ENCODE results near the gene SUSD3. TPM values are rescaled to one million over a fixed set of nuclear protein-coding genes. Genes with fewer than 3 reads are reported as not detected.
A peak's percentile ranks its signal among the peaks of the same experiment; 100 is the strongest.

Gene SUSD3
- total RNA-seq, 1 experiment from 2014 or later, result not detected

GRCh38 chr9:93035821-93036351 is 22.6 kb upstream of the SUSD3 start:
- no peak overlapping the region for H3K4me3 ChIP-seq
- H3K27me3 ChIP-seq, result no peaks in the 10 kb centered on the region; the same call in 1 of the 2 replicates
- no peaks in the 10 kb centered on the region for H3K9me3 ChIP-seq (replicated peaks)
- H3K36me3 ChIP-seq, result no peaks in the 10 kb centered on the region
- peaks cover 13% of the 10 kb centered on the region for H3K4me1 ChIP-seq
- no peak overlapping the region for H3K27ac ChIP-seq
- no peak for DNase-seq

- no peaks in the 10 kb centered on the region for H3K9me3 ChIP-seq (replicated peaks)
- H3K36me3 ChIP-seq, result no peaks in the 10 kb centered on the region
- H3K27ac ChIP-seq, result no peak overlapping the region
- no peak overlapping the region for H3K4me3 ChIP-seq
- DNase-seq, result no peak
- peaks cover 13% of the 10 kb centered on the region for H3K4me1 ChIP-seq
- no peaks in the 10 kb centered on the region for H3K27me3 ChIP-seq
Observed at GRCh38 chr9:93036887-93037475, 21.5 kb upstream of the SUSD3 start.

- no peaks in the 10 kb centered on the region for H3K9me3 ChIP-seq (replicated peaks)
- H3K27me3 ChIP-seq, result no peaks in the 10 kb centered on the region
- DNase-seq, result no peak
Observed at GRCh38 chr9:93037476-93037971, 21.0 kb upstream of the SUSD3 start.

GRCh38 chr9:93038918-93039317 is 19.6 kb upstream of the SUSD3 start:
- Histone ChIP-seq H3K27ac (no peak overlapping the region), H3K9me3 (replicated peaks) (no peaks in the 10 kb centered on the region), H3K4me1 (peaks cover 2% of the 10 kb centered on the region), H3K27me3 (no peaks in the 10 kb centered on the region), H3K36me3 (no peaks in the 10 kb centered on the region), H3K4me3 (no peak overlapping the region)
- no peak for DNase-seq

More at GRCh38 chr9:93037476-93037971, 21.0 kb upstream of the SUSD3 start:
- Histone ChIP-seq H3K36me3 (no peaks in the 10 kb centered on the region), H3K4me1 (peaks cover 13% of the 10 kb centered on the region), H3K27ac (no peak overlapping the region), H3K4me3 (no peak overlapping the region)

GRCh38 chr9:93039456-93039855 is 19.0 kb upstream of the SUSD3 start:
- Histone ChIP-seq H3K4me1 (no peaks in the 10 kb centered on the region), H3K36me3 (no peaks in the 10 kb centered on the region), H3K9me3 (replicated peaks) (no peaks in the 10 kb centered on the region), H3K27me3 (no peaks in the 10 kb centered on the region), H3K27ac (no peak overlapping the region), H3K4me3 (no peak overlapping the region)
- DNase-seq, result no peak

- no peak for DNase-seq
Observed at GRCh38 chr9:93039976-93040375, 18.5 kb upstream of the SUSD3 start.

GRCh38 chr9:93040409-93040808 is 18.1 kb upstream of the SUSD3 start:
- no peak overlapping the region for H3K4me3 ChIP-seq
- H3K27me3 ChIP-seq, result no peaks in the 10 kb centered on the region
- no peaks in the 10 kb centered on the region for H3K9me3 ChIP-seq (replicated peaks)
- no peaks in the 10 kb centered on the region for H3K4me1 ChIP-seq
- H3K27ac ChIP-seq, result no peak overlapping the region
- no peak for DNase-seq
- no peaks in the 10 kb centered on the region for H3K36me3 ChIP-seq

More at GRCh38 chr9:93039976-93040375, 18.5 kb upstream of the SUSD3 start:
- Histone ChIP-seq H3K27me3 (no peaks in the 10 kb centered on the region), H3K9me3 (replicated peaks) (no peaks in the 10 kb centered on the region), H3K27ac (no peak overlapping the region), H3K4me3 (no peak overlapping the region), H3K4me1 (no peaks in the 10 kb centered on the region), H3K36me3 (no peaks in the 10 kb centered on the region)

GRCh38 chr9:93041108-93041802 is 17.2 kb upstream of the SUSD3 start:
- Histone ChIP-seq H3K4me1 (no peaks in the 10 kb centered on the region), H3K27me3 (no peaks in the 10 kb centered on the region), H3K36me3 (no peaks in the 10 kb centered on the region), H3K9me3 (replicated peaks) (no peaks in the 10 kb centered on the region), H3K27ac (no peak overlapping the region), H3K4me3 (no peak overlapping the region)
- peak; percentile 29 to 40 for DNase-seq

- H3K4me3 ChIP-seq, result no peak overlapping the region
- H3K27ac ChIP-seq, result no peak overlapping the region
- H3K4me1 ChIP-seq, result no peaks in the 10 kb centered on the region
Observed at GRCh38 chr9:93043122-93043521, 15.4 kb upstream of the SUSD3 start.

GRCh38 chr9:93045521-93045920 is 13.0 kb upstream of the SUSD3 start:
- H3K4me1 ChIP-seq, result no peaks in the 10 kb centered on the region
- no peaks in the 10 kb centered on the region for H3K9me3 ChIP-seq (replicated peaks)
- DNase-seq, result no peak
- no peaks in the 10 kb centered on the region for H3K36me3 ChIP-seq
- H3K4me3 ChIP-seq, result no peak overlapping the region
- H3K27ac ChIP-seq, result no peak overlapping the region
- H3K27me3 ChIP-seq, result no peaks in the 10 kb centered on the region

More at GRCh38 chr9:93043122-93043521, 15.4 kb upstream of the SUSD3 start:
- DNase-seq, result no peak
- no peaks in the 10 kb centered on the region for H3K36me3 ChIP-seq
- H3K9me3 ChIP-seq (replicated peaks), result no peaks in the 10 kb centered on the region
- H3K27me3 ChIP-seq, result no peaks in the 10 kb centered on the region

GRCh38 chr9:93048566-93049448 is 9.7 kb upstream of the SUSD3 start:
- H3K27ac ChIP-seq, result no peak overlapping the region
- H3K9me3 ChIP-seq (replicated peaks), result no peaks in the 10 kb centered on the region
- H3K4me1 ChIP-seq, result no peaks in the 10 kb centered on the region
- no peak overlapping the region for H3K4me3 ChIP-seq
- no peak for DNase-seq
- H3K36me3 ChIP-seq, result no peaks in the 10 kb centered on the region
- H3K27me3 ChIP-seq, result peaks cover 12% of the 10 kb centered on the region

GRCh38 chr9:93049491-93049890 is 9.0 kb upstream of the SUSD3 start:
- no peak for DNase-seq
- peaks cover 12% of the 10 kb centered on the region for H3K27me3 ChIP-seq
- H3K9me3 ChIP-seq (replicated peaks), result no peaks in the 10 kb centered on the region
- H3K27ac ChIP-seq, result no peak overlapping the region
- no peaks in the 10 kb centered on the region for H3K36me3 ChIP-seq
- H3K4me1 ChIP-seq, result no peaks in the 10 kb centered on the region
- H3K4me3 ChIP-seq, result no peak overlapping the region

- Histone ChIP-seq H3K36me3 (no peaks in the 10 kb centered on the region), H3K27me3 (peaks cover 12% of the 10 kb centered on the region), H3K4me3 (no peak overlapping the region), H3K9me3 (replicated peaks) (no peaks in the 10 kb centered on the region), H3K27ac (no peak overlapping the region), H3K4me1 (no peaks in the 10 kb centered on the region)
- no peak for DNase-seq
Observed at GRCh38 chr9:93050231-93050630, 8.3 kb upstream of the SUSD3 start.

GRCh38 chr9:93051680-93052089 is 6.8 kb upstream of the SUSD3 start:
- no peak for DNase-seq
- H3K4me1 ChIP-seq, result no peaks in the 10 kb centered on the region
- H3K27me3 ChIP-seq, result peaks cover 14% of the 10 kb centered on the region
- no peak overlapping the region for H3K4me3 ChIP-seq
- no peaks in the 10 kb centered on the region for H3K36me3 ChIP-seq
- no peaks in the 10 kb centered on the region for H3K9me3 ChIP-seq (replicated peaks)
- no peak overlapping the region for H3K27ac ChIP-seq
